Neuronal stem cell (in vitro differentiated cells): Measurements from ENCODE around the gene GRM7.
A peak's percentile ranks its signal among the peaks of the same experiment; 100 is the strongest.

Source experiments
- DNase-seq: peaks from one replicate; pipeline ENCODE4 v3.0.0-alpha.2; 2013; ENCODE audit warnings: low spot score
- H2AFZ ChIP-seq: one replicate; pipeline ENCODE4 v1.6.1; 2013; ENCODE audit warnings: mild to moderate bottlenecking, low read length, inconsistent platforms
- H2AK5ac ChIP-seq: 2 replicates; pipeline ENCODE4 v1.6.1; 2013; ENCODE audit warnings: low read depth, mild to moderate bottlenecking, inconsistent platforms, low read length, moderate library complexity, mixed read lengths
- H2BK120ac ChIP-seq: 2 replicates; pipeline ENCODE4 v1.6.1; 2013; ENCODE audit warnings: low read depth, mild to moderate bottlenecking, inconsistent platforms, low read length, moderate library complexity, mixed read lengths
- H2BK12ac ChIP-seq: one replicate; pipeline ENCODE4 v1.6.1; 2013; ENCODE audit warnings: low read length, inconsistent platforms
- H2BK15ac ChIP-seq: 2 replicates; pipeline ENCODE4 v1.6.1; 2013; ENCODE audit warnings: mild to moderate bottlenecking, low read length, inconsistent platforms, mixed read lengths
- H2BK5ac ChIP-seq: one replicate; pipeline ENCODE4 v1.6.1; 2013; ENCODE audit warnings: inconsistent platforms, mild to moderate bottlenecking, low read length, moderate library complexity
- H3K14ac ChIP-seq: one replicate; pipeline ENCODE4 v1.6.1; 2013; ENCODE audit warnings: low read length, inconsistent platforms
- H3K18ac ChIP-seq: 2 replicates; pipeline ENCODE4 v1.6.1; 2013; ENCODE audit warnings: low read length, inconsistent platforms
- H3K23ac ChIP-seq: 2 replicates; pipeline ENCODE4 v1.6.1; 2013; ENCODE audit warnings: low read depth, mild to moderate bottlenecking, mixed read lengths, low read length, inconsistent platforms; ENCODE audit not compliant: poor library complexity
- H3K27ac ChIP-seq: replicated peaks from 3 replicates; pipeline ENCODE4 v1.5.1; 2013; ENCODE audit warnings: low read length, inconsistent platforms
- H3K27me3 ChIP-seq, 3 experiments: 2 replicates each; pipeline ENCODE4 v1.6.1; 2013; ENCODE audit warnings: low read length in 3 of 3, mild to moderate bottlenecking in 2 of 3, inconsistent platforms in 1 of 3, low read depth in 1 of 3, mixed read lengths in 1 of 3, moderate library complexity in 1 of 3; ENCODE audit not compliant: control insufficient read depth in 3 of 3, insufficient read depth in 3 of 3
- H3K36me3 ChIP-seq, 2 donors: replicated peaks in 1 of 2; 2 replicates each; pipeline ENCODE4 v1.6.1; 2013; ENCODE audit warnings: low read length in 2 of 2; ENCODE audit not compliant: control insufficient read depth in 2 of 2, insufficient read depth in 2 of 2
- H3K4ac ChIP-seq: 2 replicates; pipeline ENCODE4 v1.6.1; 2013; ENCODE audit warnings: inconsistent platforms, mild to moderate bottlenecking, low read length, moderate library complexity
- H3K4me1 ChIP-seq, 2 donors: 1 replicate in 1 of 2; 2 replicates in 1 of 2; pipeline ENCODE4 v1.6.1; 2013; ENCODE audit warnings: low read length in 2 of 2, low read depth in 1 of 2; ENCODE audit not compliant: control insufficient read depth in 2 of 2, insufficient read depth in 1 of 2
- H3K4me2 ChIP-seq: one replicate; pipeline ENCODE4 v1.6.1; 2013; ENCODE audit warnings: mild to moderate bottlenecking, low read length, inconsistent platforms; ENCODE audit not compliant: insufficient read depth, poor library complexity, severe bottlenecking
- H3K4me3 ChIP-seq, 2 donors: 2 replicates each; pipeline ENCODE4 v1.5.1; 2013; ENCODE audit warnings: low read length in 2 of 2, mild to moderate bottlenecking in 2 of 2, inconsistent platforms in 1 of 2, moderate library complexity in 1 of 2
- H3K79me1 ChIP-seq: one replicate; pipeline ENCODE4 v1.6.1; 2013; ENCODE audit warnings: low read depth, mild to moderate bottlenecking, inconsistent platforms, low read length, moderate library complexity
- H3K9ac ChIP-seq: one replicate; pipeline ENCODE4 v1.6.1; 2013; ENCODE audit warnings: mild to moderate bottlenecking, low read depth, low read length, inconsistent platforms; ENCODE audit not compliant: poor library complexity
- H3K9me3 ChIP-seq, 2 donors: replicated peaks in 1 of 2; 2 replicates each; pipeline versions ENCODE3 to v1.6.1; 2013; ENCODE audit warnings: low read length in 2 of 2, mild to moderate bottlenecking in 2 of 2, inconsistent platforms in 1 of 2, low read depth in 1 of 2, mixed read lengths in 1 of 2, moderate library complexity in 1 of 2; ENCODE audit not compliant: control insufficient read depth in 2 of 2, insufficient read depth in 1 of 2
- H4K8ac ChIP-seq: one replicate; pipeline ENCODE4 v1.6.1; 2013; ENCODE audit warnings: low read depth, mild to moderate bottlenecking, inconsistent platforms, low read length, moderate library complexity
- H4K91ac ChIP-seq: one replicate; pipeline ENCODE4 v1.6.1; 2013; ENCODE audit warnings: low read length, low read depth, mild to moderate bottlenecking, inconsistent platforms; ENCODE audit not compliant: poor library complexity
- WGBS, 2 donors: extraction: QIAGEN DNeasy Blood & Tissue Kit; methylation state at CpG; one replicate each; pipeline ENCODE4 v1.1.7; 2013; ENCODE audit warnings: missing lambda C conversion rate in 2 of 2, mixed read lengths in 1 of 2; ENCODE audit not compliant: insufficient read length in 2 of 2, insufficient replicate concordance in 1 of 2; ENCODE audit errors: extremely low coverage in 2 of 2; 5-methylcytosine and 5-hydroxymethylcytosine counted together

The GRM7 gene

GRCh38 chr3:7512048-7512447 is 651.1 kb downstream of the GRM7 start:
- Histone ChIP-seq H2BK12ac (no peak overlapping the region), H3K27ac (no peak overlapping the region), H2BK120ac (no peak overlapping the region), H2BK15ac (no peak overlapping the region), H3K18ac (no peak overlapping the region), H2BK5ac (no peak overlapping the region), H2AFZ (no peak overlapping the region), H3K9ac (no peak overlapping the region), H3K14ac (no peak overlapping the region), H3K4me1 (peaks cover 0 to 6% of the 10 kb centered on the region in 2 donors), H2AK5ac (no peak overlapping the region), H3K36me3 (no peaks in the 10 kb centered on the region), H3K9me3 (no peaks in the 10 kb centered on the region), H3K79me1 (no peaks in the 10 kb centered on the region), H3K4me2 (no peak overlapping the region), H3K23ac (no peak overlapping the region), H4K8ac (no peak overlapping the region), H3K27me3 (no peaks in the 10 kb centered on the region), H3K4me3 (no peak overlapping the region), H4K91ac (no peak overlapping the region), H3K4ac (no peak overlapping the region)
- no CpG with 5 or more reads among the region's 1 CpG for WGBS, 2 donors
- no peak for DNase-seq

GRCh38 chr3:7518026-7518425 is 657.1 kb downstream of the GRM7 start:
- no peaks in the 10 kb centered on the region for H3K79me1 ChIP-seq
- H3K36me3 ChIP-seq = no peaks in the 10 kb centered on the region
- H4K8ac ChIP-seq = no peak overlapping the region
- no peak overlapping the region for H3K4me3 ChIP-seq
- peaks cover 0 to 3% (median 0%) of the 10 kb centered on the region in 3 experiments for H3K27me3 ChIP-seq
- peaks cover 0 to 3% of the 10 kb centered on the region in 2 donors for H3K9me3 ChIP-seq
- no peak overlapping the region for H3K18ac ChIP-seq
- H3K4me1 ChIP-seq = peaks cover 0 to 4% of the 10 kb centered on the region in 2 donors
- H3K23ac ChIP-seq = no peak overlapping the region
- no peak overlapping the region for H2BK5ac ChIP-seq
- H2BK120ac ChIP-seq = no peak overlapping the region
- H3K4me2 ChIP-seq = no peak overlapping the region
- no peak overlapping the region for H3K27ac ChIP-seq
- no peak overlapping the region for H3K4ac ChIP-seq
- H4K91ac ChIP-seq = no peak overlapping the region
- H3K14ac ChIP-seq = no peak overlapping the region
- no CpG with 5 or more reads among the region's 3 CpGs for WGBS, 2 donors
- no peak overlapping the region for H2BK15ac ChIP-seq
- no peak overlapping the region for H3K9ac ChIP-seq
- H2BK12ac ChIP-seq = no peak overlapping the region
- H2AK5ac ChIP-seq = no peak overlapping the region
- no peak overlapping the region for H2AFZ ChIP-seq
- no peak for DNase-seq

GRCh38 chr3:7518456-7518855 is 657.5 kb downstream of the GRM7 start:
- no peak for DNase-seq

GRCh38 chr3:7520059-7520458 is 659.1 kb downstream of the GRM7 start:
- no peak overlapping the region for H2AFZ ChIP-seq
- peaks cover 0 to 4% of the 10 kb centered on the region in 2 donors for H3K4me1 ChIP-seq
- H3K4ac ChIP-seq = no peak overlapping the region
- WGBS, 2 donors = no CpG with 5 or more reads among the region's 1 CpG
- no peak overlapping the region for H3K18ac ChIP-seq
- H4K8ac ChIP-seq = no peak overlapping the region
- no peaks in the 10 kb centered on the region for H3K79me1 ChIP-seq
- no peaks in the 10 kb centered on the region for H3K36me3 ChIP-seq
- no peak overlapping the region for H2BK12ac ChIP-seq
- H3K4me2 ChIP-seq = no peak overlapping the region
- peaks cover 0 to 3% of the 10 kb centered on the region in 2 donors for H3K9me3 ChIP-seq
- H3K27me3 ChIP-seq = peaks cover 0 to 3% (median 0%) of the 10 kb centered on the region in 3 experiments
- H2BK5ac ChIP-seq = no peak overlapping the region
- peak; percentile 63 for DNase-seq
- no peak overlapping the region for H3K27ac ChIP-seq
- H4K91ac ChIP-seq = no peak overlapping the region
- no peak overlapping the region for H3K9ac ChIP-seq
- no peak overlapping the region for H3K23ac ChIP-seq
- no peak overlapping the region for H2AK5ac ChIP-seq
- no peak overlapping the region for H3K14ac ChIP-seq
- H2BK15ac ChIP-seq = no peak overlapping the region
- H2BK120ac ChIP-seq = no peak overlapping the region
- no peak overlapping the region for H3K4me3 ChIP-seq

More at GRCh38 chr3:7518456-7518855, 657.5 kb downstream of the GRM7 start:
- Histone ChIP-seq H3K9me3 (peaks cover 0 to 3% of the 10 kb centered on the region in 2 donors), H3K23ac (no peak overlapping the region), H2BK15ac (no peak overlapping the region), H3K4me2 (no peak overlapping the region), H2BK5ac (no peak overlapping the region), H3K27ac (no peak overlapping the region), H3K36me3 (no peaks in the 10 kb centered on the region), H3K18ac (no peak overlapping the region), H3K79me1 (no peaks in the 10 kb centered on the region), H2AK5ac (no peak overlapping the region), H3K4me3 (no peak overlapping the region), H3K14ac (no peak overlapping the region), H2BK12ac (no peak overlapping the region), H3K27me3 (peaks cover 0 to 3% (median 0%) of the 10 kb centered on the region in 3 experiments), H4K91ac (no peak overlapping the region), H2AFZ (no peak overlapping the region), H2BK120ac (no peak overlapping the region), H4K8ac (no peak overlapping the region), H3K9ac (no peak overlapping the region), H3K4ac (no peak overlapping the region), H3K4me1 (peaks cover 0 to 4% of the 10 kb centered on the region in 2 donors)
